ENCODE measurements around the gene CACNA1B. TPM values are rescaled to one million over a fixed set of nuclear protein-coding genes. Genes with fewer than 3 reads are reported as not detected.

Gene CACNA1B
- total and polyA plus RNA-seq, 7 donors: under 0.01 to 1.4 (median 0.55) TPM; not detected in 1

- Histone ChIP-seq H3K4me1 (no peaks in the 10 kb centered on the region), H3K9me3 (no peaks in the 10 kb centered on the region), H3K27me3 (peaks cover 0 to 12% (median 0%) of the 10 kb centered on the region in 3 donors), H3K36me3 (no peaks in the 10 kb centered on the region), H3K4me3 (no peak overlapping the region), H3K27ac (no peak overlapping the region)
- no peak for TF ChIP-seq EP300 (IDR thresholded peaks at IDR 0.05)
- TF ChIP-seq POLR2A (IDR thresholded peaks at IDR 0.05): no peak
- no peak for TF ChIP-seq POLR2AphosphoS5 (IDR thresholded peaks at IDR 0.05)
- TF ChIP-seq CTCF (IDR thresholded peaks at IDR 0.05): no peak
- 66 to 76% methylated on average over 7 of the region's 7 CpGs for WGBS, 2 donors
- DNase-seq: no peak
- intact Hi-C loops (cut with DNase I): no loop called here
Observed at GRCh38 chr9:137984520-137985257, 107.1 kb downstream of the CACNA1B start.

GRCh38 chr9:137985637-137986071, 108.1 kb downstream of the CACNA1B start:
- Histone ChIP-seq H3K4me3 (no peak overlapping the region), H3K27ac (no peak overlapping the region), H3K36me3 (no peaks in the 10 kb centered on the region), H3K27me3 (peaks cover 0 to 19% (median 0%) of the 10 kb centered on the region in 3 donors), H3K4me1 (no peaks in the 10 kb centered on the region), H3K9me3 (no peaks in the 10 kb centered on the region)
- intact Hi-C loops (cut with DNase I): no loop called here
- WGBS, 2 donors: 91 to 95% methylated on average over 13 of the region's 13 CpGs
- peak; percentile 50 for DNase-seq
- TF ChIP-seq POLR2AphosphoS5 (IDR thresholded peaks at IDR 0.05): no peak
- no peak for TF ChIP-seq EP300 (IDR thresholded peaks at IDR 0.05)
- no peak for TF ChIP-seq CTCF (IDR thresholded peaks at IDR 0.05)
- TF ChIP-seq POLR2A (IDR thresholded peaks at IDR 0.05): no peak

- Histone ChIP-seq H3K27ac (no peak overlapping the region), H3K4me1 (no peaks in the 10 kb centered on the region), H3K27me3 (peaks cover 0 to 19% (median 0%) of the 10 kb centered on the region in 3 donors), H3K9me3 (no peaks in the 10 kb centered on the region), H3K4me3 (no peak overlapping the region), H3K36me3 (no peaks in the 10 kb centered on the region)
- WGBS, 2 donors: 79 to 84% methylated on average over 22 of the region's 22 CpGs
- TF ChIP-seq EP300 (IDR thresholded peaks at IDR 0.05) (no peak), POLR2A (IDR thresholded peaks at IDR 0.05) (no peak), CTCF (IDR thresholded peaks at IDR 0.05) (no peak), POLR2AphosphoS5 (IDR thresholded peaks at IDR 0.05) (no peak)
- no peak for DNase-seq
- intact Hi-C loops (cut with DNase I): no loop called here
Observed at GRCh38 chr9:137986268-137987099, 108.9 kb downstream of the CACNA1B start.

GRCh38 chr9:137987244-137988030, 109.9 kb downstream of the CACNA1B start:
- intact Hi-C loops (cut with DNase I): no loop called here
- no peak overlapping the region for H3K4me3 ChIP-seq
- peaks cover 0 to 19% (median 0%) of the 10 kb centered on the region in 3 donors for H3K27me3 ChIP-seq
- H3K9me3 ChIP-seq: no peaks in the 10 kb centered on the region
- H3K36me3 ChIP-seq: no peaks in the 10 kb centered on the region
- DNase-seq: no peak
- H3K4me1 ChIP-seq: no peaks in the 10 kb centered on the region
- WGBS, 2 donors: 77 to 81% methylated on average over 10 of the region's 10 CpGs
- no peak for TF ChIP-seq POLR2AphosphoS5 (IDR thresholded peaks at IDR 0.05)
- no peak for TF ChIP-seq POLR2A (IDR thresholded peaks at IDR 0.05)
- TF ChIP-seq EP300 (IDR thresholded peaks at IDR 0.05): no peak
- no peak for TF ChIP-seq CTCF (IDR thresholded peaks at IDR 0.05)
- no peak overlapping the region for H3K27ac ChIP-seq

All from sigmoid colon (tissue), 7 donors.